ENCODE data around the gene CYB561A3.

DNA sequence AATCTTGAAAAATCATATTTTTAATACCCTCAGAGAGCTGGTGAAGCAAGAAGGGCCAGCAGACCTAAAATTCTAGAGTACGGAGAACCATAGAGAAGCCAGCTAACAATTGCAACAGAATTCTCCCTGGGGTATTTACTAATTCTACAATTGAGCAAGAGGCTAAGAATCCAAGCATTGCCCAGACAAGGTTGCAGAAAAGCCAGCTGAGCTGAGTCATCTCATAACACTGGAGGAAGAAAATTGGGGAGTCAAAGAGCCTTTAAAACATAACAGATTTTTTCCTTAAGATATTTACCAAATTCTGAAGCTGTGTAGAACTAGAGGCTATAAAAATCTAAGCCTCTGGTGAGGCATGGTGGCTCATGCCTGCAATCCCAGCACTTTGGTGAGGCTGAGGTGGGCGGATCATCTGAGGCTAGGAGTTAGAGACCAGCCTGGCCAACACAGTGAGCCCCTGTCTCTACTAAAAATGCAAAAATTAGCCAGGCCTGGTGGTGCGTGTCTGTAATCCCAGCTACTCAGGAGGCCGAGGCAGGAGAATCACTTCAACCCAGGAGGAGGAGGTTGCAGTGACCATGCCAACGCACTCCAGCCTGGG lies 17.1 kb upstream of the CYB561A3 start:
- no peak for TF ChIP-seq EZH2 (IDR thresholded peaks at IDR 0.05)
- TF ChIP-seq, protein P1, sequence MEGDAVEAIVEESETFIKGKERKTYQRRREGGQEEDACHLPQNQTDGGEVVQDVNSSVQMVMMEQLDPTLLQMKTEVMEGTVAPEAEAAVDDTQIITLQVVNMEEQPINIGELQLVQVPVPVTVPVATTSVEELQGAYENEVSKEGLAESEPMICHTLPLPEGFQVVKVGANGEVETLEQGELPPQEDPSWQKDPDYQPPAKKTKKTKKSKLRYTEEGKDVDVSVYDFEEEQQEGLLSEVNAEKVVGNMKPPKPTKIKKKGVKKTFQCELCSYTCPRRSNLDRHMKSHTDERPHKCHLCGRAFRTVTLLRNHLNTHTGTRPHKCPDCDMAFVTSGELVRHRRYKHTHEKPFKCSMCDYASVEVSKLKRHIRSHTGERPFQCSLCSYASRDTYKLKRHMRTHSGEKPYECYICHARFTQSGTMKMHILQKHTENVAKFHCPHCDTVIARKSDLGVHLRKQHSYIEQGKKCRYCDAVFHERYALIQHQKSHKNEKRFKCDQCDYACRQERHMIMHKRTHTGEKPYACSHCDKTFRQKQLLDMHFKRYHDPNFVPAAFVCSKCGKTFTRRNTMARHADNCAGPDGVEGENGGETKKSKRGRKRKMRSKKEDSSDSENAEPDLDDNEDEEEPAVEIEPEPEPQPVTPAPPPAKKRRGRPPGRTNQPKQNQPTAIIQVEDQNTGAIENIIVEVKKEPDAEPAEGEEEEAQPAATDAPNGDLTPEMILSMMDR (IDR thresholded peaks at IDR 0.05): no peak
